ENCODE measurements around the gene MED27.

Gene MED27

DNA sequence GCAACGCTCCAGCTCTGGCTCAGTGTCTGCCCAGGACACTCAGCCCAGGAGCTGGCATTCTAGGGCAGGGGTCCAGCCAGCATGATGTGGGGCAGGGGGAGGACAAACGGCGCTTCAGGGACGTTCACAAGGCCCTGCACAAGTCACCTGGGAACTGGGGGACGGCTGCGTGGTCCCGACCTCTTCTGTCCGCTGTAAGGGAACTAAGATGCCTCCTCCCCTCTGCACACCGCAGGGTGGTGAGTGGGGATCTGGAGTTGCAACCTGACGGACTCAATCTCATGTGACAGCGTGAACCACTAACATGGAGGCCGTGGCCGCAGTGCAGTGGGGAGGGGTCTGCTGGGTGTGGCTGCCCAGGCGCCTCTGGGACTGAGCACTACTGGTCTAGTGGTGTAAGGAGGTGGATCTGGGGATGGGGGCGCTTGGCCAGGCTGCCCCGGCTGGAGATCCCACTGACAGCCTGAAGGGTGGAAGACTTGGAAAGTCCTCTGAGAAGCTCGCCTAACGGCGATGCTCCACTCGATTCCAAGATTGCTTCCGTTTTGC is 251.8 kb downstream of the MED27 start:
- TF ChIP-seq, protein P1, sequence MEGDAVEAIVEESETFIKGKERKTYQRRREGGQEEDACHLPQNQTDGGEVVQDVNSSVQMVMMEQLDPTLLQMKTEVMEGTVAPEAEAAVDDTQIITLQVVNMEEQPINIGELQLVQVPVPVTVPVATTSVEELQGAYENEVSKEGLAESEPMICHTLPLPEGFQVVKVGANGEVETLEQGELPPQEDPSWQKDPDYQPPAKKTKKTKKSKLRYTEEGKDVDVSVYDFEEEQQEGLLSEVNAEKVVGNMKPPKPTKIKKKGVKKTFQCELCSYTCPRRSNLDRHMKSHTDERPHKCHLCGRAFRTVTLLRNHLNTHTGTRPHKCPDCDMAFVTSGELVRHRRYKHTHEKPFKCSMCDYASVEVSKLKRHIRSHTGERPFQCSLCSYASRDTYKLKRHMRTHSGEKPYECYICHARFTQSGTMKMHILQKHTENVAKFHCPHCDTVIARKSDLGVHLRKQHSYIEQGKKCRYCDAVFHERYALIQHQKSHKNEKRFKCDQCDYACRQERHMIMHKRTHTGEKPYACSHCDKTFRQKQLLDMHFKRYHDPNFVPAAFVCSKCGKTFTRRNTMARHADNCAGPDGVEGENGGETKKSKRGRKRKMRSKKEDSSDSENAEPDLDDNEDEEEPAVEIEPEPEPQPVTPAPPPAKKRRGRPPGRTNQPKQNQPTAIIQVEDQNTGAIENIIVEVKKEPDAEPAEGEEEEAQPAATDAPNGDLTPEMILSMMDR (IDR thresholded peaks at IDR 0.05; ENCODE audit: low read depth, low read length, missing control alignments), result no peak
- in situ Hi-C loops (cut with HindIII; ENCODE audit: low sequenced_read_pairs), result loop anchor here (10.0 kb wide), 1 partner anchor 67 kb away; no protein-coding TSS in a partner anchor
- no peak overlapping the region for H3K4me3 ChIP-seq (ENCODE audit: low read depth, low read length)
- no peak for DNase-seq (ENCODE audit: low read depth)

DNA sequence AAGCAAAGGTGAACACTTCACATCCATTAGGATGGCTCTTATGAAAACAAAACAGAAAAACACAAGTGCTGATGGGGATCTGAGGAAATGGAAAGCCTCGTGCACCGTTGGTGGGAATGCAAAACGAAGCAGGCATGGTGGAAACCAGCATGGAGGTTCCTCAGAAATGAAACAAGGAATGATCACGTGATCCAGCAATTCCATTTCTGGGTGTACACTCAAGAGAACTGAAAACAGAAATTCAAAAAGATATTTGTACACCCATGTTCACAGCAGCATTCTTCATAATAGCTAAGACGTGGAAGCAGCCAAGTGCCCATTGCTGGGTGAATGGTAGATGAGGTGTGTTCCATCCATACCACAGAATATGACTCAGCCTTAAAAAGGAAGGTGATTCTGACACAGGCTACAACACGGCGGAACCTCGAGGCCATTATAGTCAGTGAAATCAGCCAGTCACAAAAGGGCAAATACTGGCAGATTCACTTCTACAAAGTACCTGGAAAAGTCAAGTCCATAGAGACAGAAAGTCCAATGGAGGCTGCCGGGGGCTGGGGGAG is 252.6 kb downstream of the MED27 start:
- no peak for DNase-seq (ENCODE audit: low read depth)
- no peak overlapping the region for H3K4me3 ChIP-seq (ENCODE audit: low read depth, low read length)
- TF ChIP-seq, protein P1 (IDR thresholded peaks at IDR 0.05; ENCODE audit: low read depth, low read length, missing control alignments), result no peak
- in situ Hi-C loops (cut with HindIII; ENCODE audit: low sequenced_read_pairs), result loop anchor here (10.0 kb wide), 1 partner anchor 68 kb away; no protein-coding TSS in a partner anchor

DNA sequence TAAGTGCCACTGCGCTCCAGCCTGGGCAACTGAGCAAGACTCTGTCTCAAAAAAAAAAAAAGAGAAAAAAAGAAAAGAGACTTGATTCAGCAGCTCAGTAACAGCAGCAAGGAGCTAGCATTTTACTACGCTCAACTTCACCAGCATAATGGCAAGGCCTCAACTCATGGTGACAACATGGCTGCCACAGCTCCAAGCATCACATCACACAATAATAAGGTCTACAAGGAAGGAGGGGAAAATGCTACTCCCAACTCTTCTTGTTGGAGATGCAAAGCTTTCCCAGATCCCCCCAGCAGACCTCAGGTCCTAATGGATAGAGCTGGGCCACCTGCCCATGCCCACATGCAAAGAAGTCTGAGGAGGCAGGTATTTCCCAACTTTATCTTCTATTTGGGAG is 253.6 kb downstream of the MED27 start:
- no peak for DNase-seq (ENCODE audit: low read depth)
- TF ChIP-seq, protein P1 (IDR thresholded peaks at IDR 0.05; ENCODE audit: low read depth, low read length, missing control alignments), result no peak
- in situ Hi-C loops (cut with HindIII; ENCODE audit: low sequenced_read_pairs), result loop anchor here (10.0 kb wide), 1 partner anchor 69 kb away; no protein-coding TSS in a partner anchor
- no peak overlapping the region for H3K4me3 ChIP-seq (ENCODE audit: low read depth, low read length)

DNA sequence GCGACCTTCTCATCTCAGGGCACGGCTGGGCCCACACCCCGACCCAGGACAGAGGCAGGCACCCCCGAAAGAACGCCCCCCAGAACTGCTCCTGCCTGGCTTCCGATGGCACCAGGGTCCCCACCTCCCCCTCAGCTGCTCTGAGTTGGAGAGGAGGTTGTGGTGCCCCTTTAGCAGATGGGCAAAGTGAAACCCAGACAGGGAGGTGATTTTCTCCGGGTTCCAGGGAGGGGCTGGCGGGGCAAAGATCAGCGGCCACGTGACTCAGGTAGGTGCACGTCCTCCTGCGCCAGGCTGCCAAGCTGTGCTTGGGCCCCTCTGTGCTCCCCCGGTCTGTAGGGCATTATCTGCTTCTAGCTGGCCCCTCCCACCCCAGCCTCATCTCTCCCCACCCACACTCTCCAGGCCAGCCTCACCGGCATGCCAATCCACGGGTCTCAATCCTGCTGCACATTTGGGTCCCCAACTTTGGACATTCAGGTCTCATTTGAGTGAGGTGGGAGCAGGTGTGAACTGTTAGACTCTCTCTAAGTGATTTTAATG is 254.6 kb downstream of the MED27 start:
- no peak for DNase-seq (ENCODE audit: low read depth)
- in situ Hi-C loops (cut with HindIII; ENCODE audit: low sequenced_read_pairs), result loop anchor here (10.0 to 25.0 kb wide), 2 partner anchors 70 to 287 kb away; no protein-coding TSS in a partner anchor
- TF ChIP-seq, protein P1 (IDR thresholded peaks at IDR 0.05; ENCODE audit: low read depth, low read length, missing control alignments), result no peak
- H3K4me3 ChIP-seq (ENCODE audit: low read depth, low read length), result no peak overlapping the region

DNA sequence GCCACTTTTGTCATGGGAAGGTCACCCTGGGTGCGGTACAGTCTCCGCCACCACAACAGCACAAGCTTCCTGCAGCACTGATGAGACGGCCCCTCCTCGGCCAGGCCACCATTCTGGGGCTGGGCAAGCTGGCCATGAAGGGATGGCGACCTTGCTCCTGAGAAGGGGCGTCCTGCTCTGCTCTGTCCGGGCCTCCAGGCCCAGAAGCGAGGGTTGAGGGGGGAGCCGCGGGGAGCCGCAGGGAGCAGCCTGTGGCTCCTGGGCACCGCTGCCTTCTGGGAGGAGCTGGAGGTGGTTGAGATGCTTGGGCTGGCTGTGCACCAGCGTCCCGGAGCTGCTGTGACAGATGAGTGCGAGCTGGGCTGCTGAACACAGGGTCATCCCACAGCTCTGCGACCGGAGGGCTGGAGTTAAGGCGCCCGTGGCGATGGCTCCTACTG is 255.5 kb downstream of the MED27 start:
- TF ChIP-seq, protein P1 (IDR thresholded peaks at IDR 0.05; ENCODE audit: low read depth, low read length, missing control alignments), result no peak
- no peak for DNase-seq (ENCODE audit: low read depth)
- H3K4me3 ChIP-seq (ENCODE audit: low read depth, low read length), result no peak overlapping the region
- in situ Hi-C loops (cut with HindIII; ENCODE audit: low sequenced_read_pairs), result loop anchor here (10.0 to 25.0 kb wide), 2 partner anchors 71 to 288 kb away; no protein-coding TSS in a partner anchor

DNA sequence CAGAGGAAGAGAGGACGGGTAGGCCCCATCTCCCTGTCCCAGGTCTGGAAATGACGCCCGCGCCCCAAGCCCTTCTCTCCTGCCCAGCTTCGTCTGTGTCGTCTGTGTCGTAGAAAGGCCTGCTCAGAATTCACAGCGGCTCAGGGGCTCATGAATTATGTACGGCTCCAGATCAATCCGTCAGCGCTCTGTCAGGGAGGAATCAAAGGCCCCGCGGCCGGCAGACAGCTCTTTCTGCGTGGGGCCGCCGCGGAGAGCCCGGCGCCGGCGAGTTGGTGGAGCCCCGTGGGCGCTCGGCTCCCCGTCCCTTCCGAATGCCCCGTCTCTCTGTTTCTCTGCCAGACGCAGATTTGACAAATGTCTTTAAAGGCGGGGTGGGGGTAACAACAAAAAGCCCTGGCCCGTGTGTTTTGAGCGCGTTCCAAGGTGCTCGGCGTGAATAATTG is 255.9 kb downstream of the MED27 start:
- no peak for DNase-seq (ENCODE audit: low read depth)
- TF ChIP-seq, protein P1 (IDR thresholded peaks at IDR 0.05; ENCODE audit: low read depth, low read length, missing control alignments), result no peak
- no peak overlapping the region for H3K4me3 ChIP-seq (ENCODE audit: low read depth, low read length)
- in situ Hi-C loops (cut with HindIII; ENCODE audit: low sequenced_read_pairs), result loop anchor here (10.0 to 25.0 kb wide), 2 partner anchors 71 to 289 kb away; no protein-coding TSS in a partner anchor
